Neural crest cell (in vitro differentiated cells): ENCODE data around the gene POMGNT2. TPM values are rescaled to one million over a fixed set of nuclear protein-coding genes. Genes with fewer than 3 reads are reported as not detected.

Experiments
- DNase-seq: peaks from one replicate; pipeline ENCODE4 v3.0.0; 2021; ENCODE audit warnings: low read depth, mixed read lengths, low spot score
- H3K27ac Mint-ChIP-seq: one replicate; pipeline ENCODE4 v1.8.0; 2021; ENCODE audit warnings: mild to moderate bottlenecking, mixed read lengths; ENCODE audit not compliant: unreplicated experiment
- H3K27me3 Mint-ChIP-seq: 2 replicates; pipeline ENCODE4 v1.8.0; 2021; ENCODE audit warnings: low read depth, mild to moderate bottlenecking, mixed read lengths
- H3K36me3 Mint-ChIP-seq: 2 replicates; pipeline ENCODE4 v1.8.0; 2021; ENCODE audit warnings: low read depth, mild to moderate bottlenecking, mixed read lengths
- H3K4me1 Mint-ChIP-seq: 2 replicates; pipeline ENCODE4 v1.8.0; 2021; ENCODE audit warnings: mixed read lengths
- H3K4me3 Mint-ChIP-seq: one replicate; pipeline ENCODE4 v1.8.0; 2021; ENCODE audit warnings: mild to moderate bottlenecking, mixed read lengths
- H3K9me3 Mint-ChIP-seq: 2 replicates; pipeline ENCODE4 v1.8.0; 2021; ENCODE audit warnings: mixed read lengths
- long read RNA-seq: library from polyadenylated mRNA; unstranded; transcript quantifications from one replicate; pipeline ENCODE4 v2.0.0, GENCODE V29; 2020
- total RNA-seq: library from RNA; stranded (reverse); gene quantifications from 2 replicates; pipeline ENCODE4 v1.2.1, GENCODE V29; 2021
- TF ChIP-seq, protein P1 (sequence below): fragments of 200-600 bp; sonication (generic); conservative IDR thresholded peaks from 2 replicates; pipeline ENCODE4 v1.5.0; 2021; ENCODE audit warnings: antibody characterized with exemption, mild to moderate bottlenecking

Gene POMGNT2
- total RNA-seq, result 19.8 and 20.4 TPM in 2 replicates
- long read RNA-seq, partial matches to known transcripts, result 11 of 11 reads
- long read RNA-seq, other reads (novel, unspliced or antisense), result 0 of 11 reads

DNA sequence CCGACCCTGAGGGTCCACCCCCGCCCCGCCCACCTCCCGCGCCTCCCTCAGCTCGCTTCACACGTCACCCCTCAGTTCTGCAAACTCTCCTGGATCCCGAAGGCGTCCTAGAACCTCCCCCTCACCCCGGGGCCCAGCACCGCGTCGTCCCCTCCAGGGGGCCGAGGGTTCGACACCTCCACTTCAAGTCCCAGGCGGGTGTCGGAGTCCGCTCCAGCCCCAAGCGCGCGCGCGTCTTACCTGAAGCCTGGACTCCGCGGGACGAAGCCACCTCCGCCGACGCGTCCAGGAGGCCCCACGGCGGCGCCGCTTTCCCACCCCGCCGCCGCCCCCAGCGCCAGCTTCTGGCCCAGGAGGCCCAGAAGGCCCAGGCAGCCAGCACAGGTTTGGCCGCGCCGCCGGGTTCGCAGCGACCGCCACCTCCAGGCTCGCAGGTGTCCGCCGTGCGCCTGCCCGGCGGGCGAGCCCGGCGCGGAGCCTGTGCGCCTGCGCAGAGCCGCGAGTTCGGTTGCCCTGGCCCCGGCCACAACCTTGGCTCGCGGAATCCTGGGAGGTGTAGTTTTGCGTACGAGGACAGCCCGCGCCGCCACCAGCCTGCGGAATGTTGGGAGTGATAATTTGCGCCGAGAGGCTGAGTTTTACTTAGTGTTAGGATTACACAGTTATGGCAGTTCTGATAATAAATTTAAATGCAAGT is at the start of gene POMGNT2:
Gene POMGNT2, minus strand, starts transcription at position 484 of the 697 bp plus-strand sequence. CDS start 24,648 bp downstream, outside the sequence.
- peak within 1 kb of the TSS; percentile 91 for H3K4me3 Mint-ChIP-seq
- DNase-seq, result peak; percentile 80
- no peaks in the 10 kb centered on the region for H3K9me3 Mint-ChIP-seq
- TF ChIP-seq, protein P1, sequence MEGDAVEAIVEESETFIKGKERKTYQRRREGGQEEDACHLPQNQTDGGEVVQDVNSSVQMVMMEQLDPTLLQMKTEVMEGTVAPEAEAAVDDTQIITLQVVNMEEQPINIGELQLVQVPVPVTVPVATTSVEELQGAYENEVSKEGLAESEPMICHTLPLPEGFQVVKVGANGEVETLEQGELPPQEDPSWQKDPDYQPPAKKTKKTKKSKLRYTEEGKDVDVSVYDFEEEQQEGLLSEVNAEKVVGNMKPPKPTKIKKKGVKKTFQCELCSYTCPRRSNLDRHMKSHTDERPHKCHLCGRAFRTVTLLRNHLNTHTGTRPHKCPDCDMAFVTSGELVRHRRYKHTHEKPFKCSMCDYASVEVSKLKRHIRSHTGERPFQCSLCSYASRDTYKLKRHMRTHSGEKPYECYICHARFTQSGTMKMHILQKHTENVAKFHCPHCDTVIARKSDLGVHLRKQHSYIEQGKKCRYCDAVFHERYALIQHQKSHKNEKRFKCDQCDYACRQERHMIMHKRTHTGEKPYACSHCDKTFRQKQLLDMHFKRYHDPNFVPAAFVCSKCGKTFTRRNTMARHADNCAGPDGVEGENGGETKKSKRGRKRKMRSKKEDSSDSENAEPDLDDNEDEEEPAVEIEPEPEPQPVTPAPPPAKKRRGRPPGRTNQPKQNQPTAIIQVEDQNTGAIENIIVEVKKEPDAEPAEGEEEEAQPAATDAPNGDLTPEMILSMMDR, result no peak
- no peaks in the 10 kb centered on the region for H3K36me3 Mint-ChIP-seq
- H3K27me3 Mint-ChIP-seq, result peaks cover 7% of the 10 kb centered on the region
- peaks cover 18% of the 10 kb centered on the region for H3K4me1 Mint-ChIP-seq
- H3K27ac Mint-ChIP-seq, result no peak within 1 kb of the TSS

DNA sequence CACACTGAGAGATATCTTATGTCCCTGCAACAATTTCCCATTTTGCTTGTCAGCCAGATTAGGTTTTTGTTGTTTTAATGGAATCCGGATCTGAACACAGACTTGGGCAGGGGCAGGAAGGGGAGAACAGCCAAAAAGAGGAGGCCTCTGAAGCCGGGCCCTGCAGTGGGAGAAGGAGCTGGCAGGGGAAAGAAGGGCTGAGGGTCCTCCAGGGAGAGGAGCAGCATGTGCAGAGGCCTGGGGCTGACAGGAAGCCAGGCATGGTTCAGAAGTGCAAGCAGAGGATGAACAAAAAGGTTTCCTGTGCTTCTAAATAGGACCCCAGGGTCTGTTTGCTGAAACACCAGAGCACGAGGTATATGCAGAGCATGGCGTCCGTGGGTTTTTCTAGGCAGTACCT is 49.1 kb upstream of the POMGNT2 start:
- Mint-ChIP-seq H3K27me3 (no peaks in the 10 kb centered on the region), H3K36me3 (no peaks in the 10 kb centered on the region), H3K4me3 (no peak overlapping the region), H3K4me1 (no peaks in the 10 kb centered on the region), H3K9me3 (no peaks in the 10 kb centered on the region), H3K27ac (no peak overlapping the region)
- TF ChIP-seq, protein P1, result no peak
- no peak for DNase-seq

- H3K27me3 Mint-ChIP-seq, result no peaks in the 10 kb centered on the region
- TF ChIP-seq, protein P1, result no peak
- H3K27ac Mint-ChIP-seq, result no peak overlapping the region
- no peak for DNase-seq
- H3K4me3 Mint-ChIP-seq, result no peak overlapping the region
- H3K4me1 Mint-ChIP-seq, result no peaks in the 10 kb centered on the region
- H3K9me3 Mint-ChIP-seq, result no peaks in the 10 kb centered on the region
- no peaks in the 10 kb centered on the region for H3K36me3 Mint-ChIP-seq
Measured at GRCh38 chr3:43153216-43154083, 47.6 kb upstream of the POMGNT2 start.

GRCh38 chr3:43152649-43153048 is 46.8 kb upstream of the POMGNT2 start:
- Mint-ChIP-seq H3K9me3 (peaks cover under 1% of the 10 kb centered on the region), H3K27ac (no peak overlapping the region), H3K4me3 (no peak overlapping the region), H3K36me3 (no peaks in the 10 kb centered on the region), H3K27me3 (no peaks in the 10 kb centered on the region), H3K4me1 (no peaks in the 10 kb centered on the region)
- no peak for DNase-seq
- TF ChIP-seq, protein P1, result no peak

DNA sequence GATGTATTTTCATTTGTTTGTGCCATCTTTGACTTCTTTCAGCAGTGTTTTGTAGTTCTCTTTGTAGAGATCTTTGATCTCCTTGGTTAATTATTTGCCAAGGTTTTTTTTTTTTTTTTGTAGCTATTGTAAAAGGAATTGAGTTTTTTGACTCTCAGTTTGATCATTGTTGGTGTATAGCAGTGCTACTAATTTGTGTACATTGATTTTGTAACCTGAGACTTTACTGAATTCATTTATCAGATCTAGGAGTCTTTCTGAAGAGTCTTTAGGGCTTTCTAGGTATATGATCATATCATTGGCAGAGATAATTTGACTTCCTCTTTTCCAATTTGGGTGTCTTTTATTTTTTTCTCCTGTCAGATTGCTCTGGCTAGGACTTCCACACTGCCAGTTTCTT is 42.2 kb upstream of the POMGNT2 start:
- DNase-seq, result no peak
- TF ChIP-seq, protein P1, result no peak
- no peaks in the 10 kb centered on the region for H3K27me3 Mint-ChIP-seq
- H3K4me1 Mint-ChIP-seq, result no peaks in the 10 kb centered on the region
- no peak overlapping the region for H3K27ac Mint-ChIP-seq
- no peak overlapping the region for H3K4me3 Mint-ChIP-seq
- no peaks in the 10 kb centered on the region for H3K36me3 Mint-ChIP-seq
- H3K9me3 Mint-ChIP-seq, result peaks cover 4% of the 10 kb centered on the region
